Neural cell (in vitro differentiated cells): ENCODE data around the gene ESYT2. TPM values are rescaled to one million over a fixed set of nuclear protein-coding genes. Genes with fewer than 3 reads are reported as not detected.

Experiments used
- H2AFZ ChIP-seq: fragments of 200-600, 300-800 bp; sonication (generic), shearing (Covaris generic); 2 replicates; pipeline ENCODE4 v1.6.0; 2014; ENCODE audit warnings: low read depth, mild to moderate bottlenecking, antibody characterized with exemption, low read length, moderate library complexity
- H3F3A ChIP-seq: fragments of 200-600 bp; shearing (Covaris generic); 2 replicates; pipeline ENCODE4 v1.6.1; 2016; ENCODE audit warnings: mild to moderate bottlenecking, moderate library complexity, mixed read lengths, antibody characterized with exemption, low read length; ENCODE audit not compliant: insufficient read depth, poor library complexity, severe bottlenecking
- H3K27ac ChIP-seq: fragments of 200-600, 300-800 bp; sonication (generic), shearing (Covaris generic); 2 replicates; pipeline ENCODE4 v1.5.1; 2014; ENCODE audit warnings: mild to moderate bottlenecking, low read length, moderate library complexity
- H3K27me3 ChIP-seq: fragments of 300-800, 200-600 bp; sonication (generic), shearing (Covaris generic); 2 replicates; pipeline ENCODE4 v1.6.0; 2014; ENCODE audit warnings: mild to moderate bottlenecking, low read depth, low read length, moderate library complexity; ENCODE audit not compliant: insufficient read depth
- H3K36me3 ChIP-seq: fragments of 300-800, 200-600 bp; sonication (generic), shearing (Covaris generic); 2 replicates; pipeline ENCODE4 v1.5.1; 2014; ENCODE audit warnings: mild to moderate bottlenecking, antibody characterized with exemption, low read length, moderate library complexity; ENCODE audit not compliant: insufficient read depth
- H3K4me2 ChIP-seq: fragments of 300-800, 200-600 bp; sonication (generic), shearing (Covaris generic); 2 replicates; pipeline ENCODE4 v1.6.0; 2014; ENCODE audit warnings: mild to moderate bottlenecking, low read length
- H3K4me3 ChIP-seq: fragments of 300-800, 200-600 bp; sonication (generic), shearing (Covaris generic); 2 replicates; pipeline ENCODE4 v1.5.1; 2014; ENCODE audit warnings: mild to moderate bottlenecking, low read length, moderate library complexity
- H3K79me2 ChIP-seq: fragments of 200-600 bp; shearing (Covaris generic); replicated peaks from 2 replicates; pipeline ENCODE4 v1.6.0; 2014; ENCODE audit warnings: mild to moderate bottlenecking, low read length, moderate library complexity; ENCODE audit not compliant: insufficient read depth
- H3K9ac ChIP-seq: fragments of 300-800, 200-600 bp; sonication (generic), shearing (Covaris generic); 2 replicates; pipeline ENCODE4 v1.6.1; 2016; ENCODE audit warnings: mild to moderate bottlenecking, low read length, mixed read lengths
- H3K9me2 ChIP-seq: fragments of 200-600 bp; shearing (Covaris generic); 2 replicates; pipeline ENCODE4 v1.6.1; 2016; ENCODE audit warnings: mild to moderate bottlenecking, low read length, mixed read lengths; ENCODE audit not compliant: insufficient read depth
- H3K9me3 ChIP-seq: fragments of 200-600, 300-800 bp; sonication (generic), shearing (Covaris generic); 2 replicates; pipeline ENCODE4 v1.6.1; 2016; ENCODE audit warnings: mild to moderate bottlenecking, mixed run types, low read length, moderate library complexity, mixed read lengths
- H4K20me1 ChIP-seq: fragments of 200-600 bp; shearing (Covaris generic); 2 replicates; pipeline ENCODE4 v1.6.1; 2016; ENCODE audit warnings: mild to moderate bottlenecking, mixed run types; ENCODE audit not compliant: insufficient read depth
- EP300 ChIP-seq: fragments of 450-650 bp; conservative IDR thresholded peaks from 2 replicates; pipeline ENCODE4 v1.6.1; 2014; ENCODE audit warnings: antibody characterized with exemption, mild to moderate bottlenecking, moderate library complexity; ENCODE audit not compliant: poor library complexity, severe bottlenecking
- EZH2 ChIP-seq: fragments of 200-600, 300-800 bp; shearing (Covaris generic), sonication (generic); IDR thresholded peaks from 2 replicates; pipeline ENCODE4 v1.6.1; 2014; ENCODE audit warnings: antibody characterized with exemption, low read length, borderline replicate concordance, mild to moderate bottlenecking; ENCODE audit not compliant: insufficient read depth, poor library complexity, severe bottlenecking
- MXI1 ChIP-seq: fragments of 450-650 bp; conservative IDR thresholded peaks from 2 replicates; pipeline ENCODE4 v1.6.1; 2014; ENCODE audit warnings: antibody characterized with exemption, mild to moderate bottlenecking; ENCODE audit not compliant: poor library complexity, severe bottlenecking
- POLR2AphosphoS5 ChIP-seq: IDR thresholded peaks from 2 replicates; pipeline ENCODE4 v1.6.1; 2012
- RAD21 ChIP-seq: fragments of 450-650 bp; conservative IDR thresholded peaks from 2 replicates; pipeline ENCODE4 v1.6.1; 2014; ENCODE audit warnings: antibody characterized with exemption, mild to moderate bottlenecking, moderate library complexity
- SMC3 ChIP-seq: fragments of 450-650 bp; conservative IDR thresholded peaks from 2 replicates; pipeline ENCODE4 v1.6.1; 2014; ENCODE audit warnings: antibody characterized with exemption, mild to moderate bottlenecking, moderate library complexity; ENCODE audit not compliant: poor library complexity
- TAF1 ChIP-seq: IDR thresholded peaks from 2 replicates; pipeline ENCODE4 v1.6.1; 2012; ENCODE audit warnings: low read depth
- polyA plus RNA-seq: library from polyadenylated mRNA; depleted of rRNA; stranded (reverse); fragments of >200 nt; gene quantifications from 2 replicates; pipeline ENCODE4 v1.2.3, GENCODE V29; 2014
- TF ChIP-seq, protein P1 (sequence below): fragments of 450-650 bp; IDR thresholded peaks from 2 replicates; pipeline ENCODE4 v1.5.1; 2014; ENCODE audit warnings: antibody characterized with exemption, mild to moderate bottlenecking, moderate library complexity; ENCODE audit not compliant: poor library complexity, severe bottlenecking
- TF ChIP-seq, protein P2 (sequence below): IDR thresholded peaks from 2 replicates; pipeline ENCODE4 v1.6.1; 2012; ENCODE audit warnings: borderline replicate concordance

The ESYT2 gene
- polyA plus RNA-seq, 1 donor from 2014 or later: 23.8 TPM

DNA sequence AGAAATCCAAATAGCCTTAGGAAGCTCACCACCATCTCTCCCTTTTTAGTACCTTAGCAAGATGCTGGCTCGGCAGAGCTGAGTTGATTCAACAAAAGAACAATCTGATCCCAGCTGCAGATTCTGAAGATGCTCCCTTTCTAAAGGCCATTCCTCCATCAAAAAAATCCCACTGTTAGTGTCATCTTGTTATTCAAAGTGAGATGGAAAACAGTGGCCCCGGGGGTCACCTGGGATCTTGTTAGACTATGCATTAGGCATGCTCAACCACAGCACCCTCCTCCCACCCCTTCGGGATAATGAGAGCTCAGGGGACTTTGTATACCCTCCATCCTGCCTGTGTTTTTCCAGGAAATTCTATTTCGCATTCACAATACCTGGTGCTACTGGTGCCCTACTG, 127.1 kb downstream of the ESYT2 start:
- Histone ChIP-seq H3K4me2 (no peak overlapping the region), H3K79me2 (peaks cover 19% of the 10 kb centered on the region), H3K36me3 (no peaks in the 10 kb centered on the region), H3K27me3 (no peaks in the 10 kb centered on the region), H3K27ac (no peak overlapping the region), H2AFZ (no peak overlapping the region), H3K9me2 (no peaks in the 10 kb centered on the region), H3K4me3 (no peak overlapping the region), H3K9ac (no peak overlapping the region), H4K20me1 (no peaks in the 10 kb centered on the region), H3F3A (no peaks in the 10 kb centered on the region), H3K9me3 (no peaks in the 10 kb centered on the region)
- TF ChIP-seq, protein P1, sequence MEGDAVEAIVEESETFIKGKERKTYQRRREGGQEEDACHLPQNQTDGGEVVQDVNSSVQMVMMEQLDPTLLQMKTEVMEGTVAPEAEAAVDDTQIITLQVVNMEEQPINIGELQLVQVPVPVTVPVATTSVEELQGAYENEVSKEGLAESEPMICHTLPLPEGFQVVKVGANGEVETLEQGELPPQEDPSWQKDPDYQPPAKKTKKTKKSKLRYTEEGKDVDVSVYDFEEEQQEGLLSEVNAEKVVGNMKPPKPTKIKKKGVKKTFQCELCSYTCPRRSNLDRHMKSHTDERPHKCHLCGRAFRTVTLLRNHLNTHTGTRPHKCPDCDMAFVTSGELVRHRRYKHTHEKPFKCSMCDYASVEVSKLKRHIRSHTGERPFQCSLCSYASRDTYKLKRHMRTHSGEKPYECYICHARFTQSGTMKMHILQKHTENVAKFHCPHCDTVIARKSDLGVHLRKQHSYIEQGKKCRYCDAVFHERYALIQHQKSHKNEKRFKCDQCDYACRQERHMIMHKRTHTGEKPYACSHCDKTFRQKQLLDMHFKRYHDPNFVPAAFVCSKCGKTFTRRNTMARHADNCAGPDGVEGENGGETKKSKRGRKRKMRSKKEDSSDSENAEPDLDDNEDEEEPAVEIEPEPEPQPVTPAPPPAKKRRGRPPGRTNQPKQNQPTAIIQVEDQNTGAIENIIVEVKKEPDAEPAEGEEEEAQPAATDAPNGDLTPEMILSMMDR: no peak

DNA sequence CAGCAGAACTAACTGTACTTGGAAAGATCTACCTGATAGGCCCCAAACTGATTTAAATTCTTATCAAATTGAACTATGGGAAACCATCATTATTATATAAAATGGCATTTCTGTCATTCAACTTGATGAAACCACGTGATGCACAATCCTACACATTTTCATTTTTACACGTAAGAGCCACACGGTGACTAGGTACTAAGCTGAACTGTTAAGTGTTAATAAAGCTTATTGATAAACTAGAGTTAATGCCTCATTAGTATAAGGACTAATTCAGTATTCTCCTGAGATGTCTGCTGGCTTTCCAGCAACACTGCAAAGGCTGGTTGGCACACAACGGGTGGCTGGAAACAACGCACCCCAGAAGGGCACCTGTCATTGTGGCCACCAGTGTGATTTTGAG, 129.3 kb downstream of the ESYT2 start:
- Histone ChIP-seq H2AFZ (no peak overlapping the region), H3K36me3 (no peaks in the 10 kb centered on the region), H3K9me2 (no peaks in the 10 kb centered on the region), H3K79me2 (peaks cover 19% of the 10 kb centered on the region), H3K27me3 (no peaks in the 10 kb centered on the region), H3K4me3 (no peak overlapping the region), H3F3A (no peaks in the 10 kb centered on the region), H3K9ac (no peak overlapping the region), H3K4me2 (no peak overlapping the region), H3K9me3 (no peaks in the 10 kb centered on the region), H3K27ac (no peak overlapping the region), H4K20me1 (no peaks in the 10 kb centered on the region)
- TF ChIP-seq RAD21: no peak
- no peak for TF ChIP-seq MXI1
- TF ChIP-seq EP300: no peak

DNA sequence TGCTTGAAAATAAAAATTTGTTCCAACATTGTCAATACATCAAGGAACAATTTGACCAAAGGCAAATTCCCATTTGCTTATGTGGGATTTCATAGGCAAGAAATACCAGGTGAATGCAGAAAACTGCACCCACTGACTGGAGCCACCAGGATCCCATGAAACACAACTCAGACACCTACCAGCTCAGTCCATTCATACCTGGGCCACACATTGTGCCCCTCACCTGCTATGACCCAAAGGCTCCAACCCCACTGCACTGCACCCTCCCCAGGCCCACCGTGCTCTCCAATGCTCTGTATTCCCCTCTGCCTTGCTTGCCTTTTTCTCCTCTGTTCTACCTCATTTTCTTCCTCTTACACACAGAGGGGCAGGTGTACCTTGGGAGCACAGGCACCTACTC, 130.0 kb downstream of the ESYT2 start:
- Histone ChIP-seq H3K79me2 (peaks cover 19% of the 10 kb centered on the region), H3K27me3 (no peaks in the 10 kb centered on the region), H3F3A (no peaks in the 10 kb centered on the region), H3K27ac (no peak overlapping the region), H3K9me2 (no peaks in the 10 kb centered on the region), H3K4me3 (no peak overlapping the region), H2AFZ (no peak overlapping the region), H3K36me3 (no peaks in the 10 kb centered on the region), H3K9ac (no peak overlapping the region), H3K4me2 (no peak overlapping the region), H3K9me3 (no peaks in the 10 kb centered on the region), H4K20me1 (no peaks in the 10 kb centered on the region)
- TF ChIP-seq EP300: no peak
- TF ChIP-seq, protein P1: no peak
- TF ChIP-seq, protein P2, sequence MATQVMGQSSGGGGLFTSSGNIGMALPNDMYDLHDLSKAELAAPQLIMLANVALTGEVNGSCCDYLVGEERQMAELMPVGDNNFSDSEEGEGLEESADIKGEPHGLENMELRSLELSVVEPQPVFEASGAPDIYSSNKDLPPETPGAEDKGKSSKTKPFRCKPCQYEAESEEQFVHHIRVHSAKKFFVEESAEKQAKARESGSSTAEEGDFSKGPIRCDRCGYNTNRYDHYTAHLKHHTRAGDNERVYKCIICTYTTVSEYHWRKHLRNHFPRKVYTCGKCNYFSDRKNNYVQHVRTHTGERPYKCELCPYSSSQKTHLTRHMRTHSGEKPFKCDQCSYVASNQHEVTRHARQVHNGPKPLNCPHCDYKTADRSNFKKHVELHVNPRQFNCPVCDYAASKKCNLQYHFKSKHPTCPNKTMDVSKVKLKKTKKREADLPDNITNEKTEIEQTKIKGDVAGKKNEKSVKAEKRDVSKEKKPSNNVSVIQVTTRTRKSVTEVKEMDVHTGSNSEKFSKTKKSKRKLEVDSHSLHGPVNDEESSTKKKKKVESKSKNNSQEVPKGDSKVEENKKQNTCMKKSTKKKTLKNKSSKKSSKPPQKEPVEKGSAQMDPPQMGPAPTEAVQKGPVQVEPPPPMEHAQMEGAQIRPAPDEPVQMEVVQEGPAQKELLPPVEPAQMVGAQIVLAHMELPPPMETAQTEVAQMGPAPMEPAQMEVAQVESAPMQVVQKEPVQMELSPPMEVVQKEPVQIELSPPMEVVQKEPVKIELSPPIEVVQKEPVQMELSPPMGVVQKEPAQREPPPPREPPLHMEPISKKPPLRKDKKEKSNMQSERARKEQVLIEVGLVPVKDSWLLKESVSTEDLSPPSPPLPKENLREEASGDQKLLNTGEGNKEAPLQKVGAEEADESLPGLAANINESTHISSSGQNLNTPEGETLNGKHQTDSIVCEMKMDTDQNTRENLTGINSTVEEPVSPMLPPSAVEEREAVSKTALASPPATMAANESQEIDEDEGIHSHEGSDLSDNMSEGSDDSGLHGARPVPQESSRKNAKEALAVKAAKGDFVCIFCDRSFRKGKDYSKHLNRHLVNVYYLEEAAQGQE: no peak
- no peak for TF ChIP-seq TAF1
- TF ChIP-seq POLR2AphosphoS5: no peak
- TF ChIP-seq EZH2: no peak
- no peak for TF ChIP-seq MXI1
- no peak for TF ChIP-seq SMC3
